NCI-H748 treated with DMSO at 0.1 percent for 48 hours (cell line): ENCODE data around the gene MORC1.
"Not testable (repeated sequence)": the region's sequence is repeated elsewhere in the genome, so short reads cannot be mapped to it uniquely, and the experiment has no call there.

Experiments
- DNase-seq: peaks from one replicate; lab custom pipeline; 2025; lab: John Stamatoyannopoulos, UW

MORC1 gene, protein sequence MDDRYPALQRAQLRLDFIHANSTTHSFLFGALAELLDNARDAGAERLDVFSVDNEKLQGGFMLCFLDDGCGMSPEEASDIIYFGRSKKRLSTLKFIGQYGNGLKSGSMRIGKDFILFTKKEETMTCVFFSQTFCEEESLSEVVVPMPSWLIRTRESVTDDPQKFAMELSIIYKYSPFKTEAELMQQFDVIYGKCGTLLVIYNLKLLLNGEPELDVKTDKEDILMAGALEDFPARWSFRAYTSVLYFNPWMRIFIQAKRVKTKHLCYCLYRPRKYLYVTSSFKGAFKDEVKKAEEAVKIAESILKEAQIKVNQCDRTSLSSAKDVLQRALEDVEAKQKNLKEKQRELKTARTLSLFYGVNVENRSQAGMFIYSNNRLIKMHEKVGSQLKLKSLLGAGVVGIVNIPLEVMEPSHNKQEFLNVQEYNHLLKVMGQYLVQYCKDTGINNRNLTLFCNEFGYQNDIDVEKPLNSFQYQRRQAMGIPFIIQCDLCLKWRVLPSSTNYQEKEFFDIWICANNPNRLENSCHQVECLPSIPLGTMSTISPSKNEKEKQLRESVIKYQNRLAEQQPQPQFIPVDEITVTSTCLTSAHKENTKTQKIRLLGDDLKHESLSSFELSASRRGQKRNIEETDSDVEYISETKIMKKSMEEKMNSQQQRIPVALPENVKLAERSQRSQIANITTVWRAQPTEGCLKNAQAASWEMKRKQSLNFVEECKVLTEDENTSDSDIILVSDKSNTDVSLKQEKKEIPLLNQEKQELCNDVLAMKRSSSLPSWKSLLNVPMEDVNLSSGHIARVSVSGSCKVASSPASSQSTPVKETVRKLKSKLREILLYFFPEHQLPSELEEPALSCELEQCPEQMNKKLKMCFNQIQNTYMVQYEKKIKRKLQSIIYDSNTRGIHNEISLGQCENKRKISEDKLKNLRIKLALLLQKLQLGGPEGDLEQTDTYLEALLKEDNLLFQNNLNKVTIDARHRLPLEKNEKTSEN

DNA sequence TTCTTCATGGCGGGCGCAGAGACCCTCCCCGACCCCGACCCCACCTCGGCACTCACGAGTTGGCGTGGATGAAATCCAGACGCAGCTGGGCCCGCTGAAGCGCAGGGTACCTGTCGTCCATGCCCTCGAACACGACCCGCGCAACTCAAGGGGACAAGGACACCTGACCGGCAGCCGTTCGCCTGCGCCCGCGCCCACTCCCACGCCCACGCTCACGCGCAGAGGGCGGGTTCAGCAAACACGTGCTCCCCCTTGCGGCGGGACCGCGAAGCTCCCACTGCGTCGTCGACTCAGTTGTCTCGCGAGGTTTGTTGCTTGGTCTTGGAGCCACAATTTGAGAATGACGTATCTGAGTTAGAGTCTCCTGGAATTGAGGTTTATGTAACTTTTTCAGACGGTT lies at the start of gene MORC1:
Gene MORC1, minus strand, starts transcription at position 196 of the 400 bp plus-strand sequence. Its CDS starts 75 bp downstream, at position 121.
- DNase-seq = no peak

DNA sequence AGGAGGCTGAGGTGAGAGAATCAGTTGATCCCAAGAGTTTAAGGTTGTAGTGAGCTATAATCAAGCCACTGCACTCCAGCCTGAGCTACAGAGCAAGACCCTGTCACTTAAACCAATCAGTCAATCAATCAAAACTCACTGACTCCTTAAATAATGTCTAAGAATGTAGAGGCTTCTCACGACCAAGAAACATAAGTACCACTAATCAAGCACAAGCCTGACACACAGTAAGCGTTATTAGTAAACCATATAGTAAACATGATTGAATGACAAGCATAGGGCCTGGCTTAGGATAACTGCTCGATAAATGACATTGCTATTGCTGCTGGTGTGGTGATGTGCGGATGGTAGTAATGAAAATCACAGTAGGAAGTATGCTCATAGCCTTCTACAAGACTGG lies 48.0 kb upstream of the MORC1 start:
- no peak for DNase-seq

DNA sequence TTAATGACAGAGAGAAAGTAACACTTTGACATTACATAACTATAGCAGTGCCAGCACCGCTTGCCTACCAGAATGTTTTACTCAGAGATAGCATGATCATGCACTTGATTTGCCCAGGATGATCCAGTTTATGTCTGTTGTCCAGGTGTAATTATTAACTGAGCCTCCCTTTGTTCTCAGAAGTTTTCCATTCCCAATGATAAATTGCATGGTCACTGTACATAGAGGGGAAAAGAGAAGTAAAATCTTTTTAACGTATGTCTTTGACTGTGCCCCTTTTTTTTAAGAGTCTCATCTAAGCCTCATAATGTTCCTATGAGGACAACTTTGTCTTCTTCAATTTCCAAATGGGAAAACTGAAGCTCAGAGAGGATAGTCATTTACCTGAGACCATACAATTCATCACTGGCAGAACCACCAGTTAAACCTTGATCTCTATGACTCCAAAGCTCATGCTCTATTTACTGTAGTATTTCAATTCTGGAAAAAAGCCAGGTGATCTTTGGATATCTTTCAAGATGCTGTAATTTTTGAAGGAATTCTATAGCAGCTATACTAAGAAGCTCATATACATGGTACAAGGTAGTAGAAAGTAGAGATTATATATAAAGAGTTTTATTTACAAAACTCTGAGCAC lies 43.7 kb upstream of the MORC1 start:
- DNase-seq = no peak

DNA sequence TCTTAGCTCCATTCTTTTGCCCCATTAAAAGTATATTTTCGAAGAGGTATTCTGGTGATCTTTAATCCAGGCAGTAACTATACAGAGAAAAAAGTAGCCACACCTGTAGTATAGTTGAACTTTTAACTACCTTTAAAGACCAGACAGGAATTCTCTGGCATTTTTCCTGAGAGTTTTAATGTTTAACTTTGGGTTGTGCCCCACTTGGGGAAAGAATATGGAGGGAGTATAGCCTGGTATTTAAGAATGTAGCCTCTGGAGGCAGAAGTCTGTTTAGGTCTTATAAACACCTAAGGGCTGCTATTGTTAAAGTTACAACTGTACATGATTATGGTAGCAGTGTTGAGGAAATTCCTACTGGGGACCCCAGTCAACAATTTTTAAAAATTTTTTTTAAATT lies 37.9 kb upstream of the MORC1 start:
- DNase-seq = no peak

DNA sequence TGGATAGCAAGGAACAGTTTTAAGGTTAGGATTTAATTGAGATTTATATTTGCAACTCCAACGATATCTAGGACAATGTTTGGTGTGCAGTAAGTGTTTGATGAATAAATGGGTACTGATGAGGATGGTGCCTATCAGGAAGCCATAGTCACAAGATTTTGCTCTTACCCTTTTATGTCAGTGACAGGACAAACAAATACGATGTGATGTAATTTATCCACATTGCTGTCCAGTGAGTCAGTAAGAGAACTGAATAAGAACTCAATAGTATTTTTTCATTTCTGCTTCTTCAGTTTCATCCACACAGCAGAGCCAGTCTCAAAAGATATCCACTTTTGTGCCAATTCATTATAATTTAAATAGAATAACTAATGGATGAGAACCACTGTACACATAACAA lies 37.0 kb upstream of the MORC1 start:
- no peak for DNase-seq

DNA sequence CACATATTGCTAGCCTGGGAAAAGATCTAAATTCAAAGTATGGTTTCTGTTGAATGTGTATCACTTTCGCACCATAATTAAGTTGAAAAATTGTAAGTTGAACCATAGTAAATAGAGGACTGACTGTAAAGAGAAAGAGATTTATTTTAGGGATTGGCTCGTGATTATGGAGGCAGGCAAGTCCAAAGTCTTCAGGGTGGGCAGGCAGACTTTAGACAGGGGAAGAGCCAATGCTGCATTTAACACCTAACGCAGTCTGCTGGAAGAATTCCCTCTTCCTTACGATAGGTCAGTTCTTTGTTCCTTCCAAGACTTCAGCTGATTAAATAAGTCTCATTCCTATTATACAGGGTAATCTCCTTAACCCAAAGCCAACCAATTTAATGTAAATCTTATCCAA lies 34.4 kb upstream of the MORC1 start:
- no peak for DNase-seq

DNA sequence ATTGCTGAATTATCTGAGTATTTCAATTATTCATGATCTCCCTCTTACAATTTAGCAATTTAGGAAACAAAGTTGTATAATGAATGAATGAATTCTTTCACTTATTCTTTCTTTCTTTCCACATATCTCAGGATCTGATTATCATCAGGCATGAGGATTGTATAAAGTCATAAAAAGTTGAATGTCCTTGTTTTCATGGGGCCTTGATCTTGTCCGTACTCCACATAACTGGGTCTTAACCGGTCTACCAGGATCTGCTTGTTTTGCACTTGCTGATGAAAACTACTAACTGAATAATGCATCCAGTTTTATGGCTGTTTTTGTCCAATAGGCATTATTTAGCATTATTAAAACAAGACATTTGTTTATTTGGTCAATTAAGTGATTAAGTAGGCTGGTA lies 31.1 kb upstream of the MORC1 start:
- no peak for DNase-seq

DNA sequence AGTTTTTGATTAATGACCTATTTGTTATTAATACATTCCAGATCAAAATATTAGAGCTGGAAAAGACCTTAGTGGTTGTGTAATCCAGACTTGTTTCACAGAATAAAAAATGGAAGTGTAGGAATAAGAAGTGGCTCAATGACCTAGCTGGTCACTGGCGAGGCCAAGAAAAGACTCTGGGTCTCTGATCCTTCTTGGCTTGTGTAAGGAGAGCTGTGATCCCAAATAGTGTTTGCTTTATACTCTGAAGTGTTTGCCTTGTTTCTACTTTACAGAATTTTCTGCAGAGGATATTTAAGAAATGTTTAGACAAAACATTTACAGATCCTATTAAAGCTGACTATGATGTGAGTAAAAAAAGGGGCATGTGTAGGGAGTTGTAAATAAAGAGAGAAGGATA lies 25.7 kb upstream of the MORC1 start:
- no peak for DNase-seq

DNA sequence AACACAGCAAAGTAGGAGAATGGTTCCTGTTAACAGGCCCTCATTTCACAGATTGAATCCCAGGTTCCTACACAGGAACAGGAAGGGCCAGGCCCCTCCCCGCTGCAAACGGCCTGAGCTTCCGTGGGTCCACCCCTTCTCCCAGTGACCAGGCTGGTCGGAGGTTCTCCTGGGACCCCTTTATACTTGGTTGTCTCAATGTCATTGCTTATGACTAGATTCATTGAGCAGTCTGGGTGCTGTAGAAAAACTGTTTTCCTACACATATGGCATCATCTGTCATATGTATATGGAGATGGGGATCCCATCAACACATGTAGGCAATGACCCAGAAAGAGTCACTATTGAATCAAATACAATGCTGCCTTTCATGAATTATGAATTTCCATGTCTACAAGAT lies 22.4 kb upstream of the MORC1 start:
- DNase-seq = no peak

DNA sequence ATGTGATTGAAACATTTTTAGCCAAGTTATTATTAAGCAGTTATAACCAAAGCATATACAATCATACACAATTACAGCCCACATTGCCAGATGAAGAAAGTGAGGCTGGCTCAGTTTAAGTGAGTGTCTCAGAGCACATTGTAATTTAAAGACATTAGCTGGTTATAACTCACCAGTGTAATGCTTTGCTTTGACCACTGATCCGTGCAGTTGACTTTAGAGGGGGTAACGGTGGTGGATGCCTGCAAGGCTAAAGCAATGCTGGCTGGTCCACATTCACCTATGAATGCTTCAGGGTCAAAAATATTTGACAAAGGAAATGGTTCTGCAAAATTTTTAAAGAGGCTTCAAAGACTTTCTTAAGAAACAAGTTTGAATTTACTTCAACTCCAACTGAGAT lies 19.8 kb upstream of the MORC1 start:
- no peak for DNase-seq

DNA sequence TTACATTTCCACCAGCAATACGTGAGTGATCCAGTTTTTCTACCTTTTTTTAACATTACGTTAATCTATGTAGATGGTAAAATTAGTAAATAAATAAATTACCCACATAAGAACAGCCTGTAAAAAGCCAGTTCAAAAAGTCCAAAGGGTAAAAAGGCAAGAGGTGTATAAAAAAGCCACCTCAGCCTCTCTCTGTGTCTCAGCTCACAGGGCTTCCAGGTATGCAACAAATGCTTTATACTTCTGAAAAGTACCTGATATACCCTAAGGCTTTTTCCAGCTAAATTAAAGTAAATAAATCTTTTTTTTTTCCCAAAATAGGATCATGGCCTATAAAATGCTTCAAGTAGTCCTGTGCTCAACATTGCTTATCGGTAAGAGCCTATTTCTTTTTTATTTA lies 18.6 kb upstream of the MORC1 start, which contains the start of gene C3orf85:
Gene C3orf85, plus strand, starts transcription at position 197 of the 400 bp plus-strand sequence. Its CDS starts 129 bp downstream, at position 326.
- DNase-seq = no peak

DNA sequence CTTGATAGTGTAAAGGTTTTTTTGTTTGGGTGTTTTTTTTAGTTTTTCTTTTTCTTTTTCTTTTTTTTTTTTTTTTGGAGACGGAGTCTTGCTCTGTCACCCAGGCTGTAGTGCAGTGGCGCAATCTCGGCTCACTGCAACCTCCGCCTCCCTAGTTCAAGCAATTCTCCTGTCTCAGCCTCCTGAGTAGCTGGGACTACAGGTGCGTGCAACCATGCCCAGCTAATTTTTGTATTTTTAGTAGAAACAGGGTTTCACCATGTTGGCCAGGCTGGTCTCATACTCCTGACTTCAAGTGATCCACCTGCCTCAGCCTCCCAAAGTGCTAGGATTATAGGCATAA lies 15.5 kb upstream of the MORC1 start:
- DNase-seq = not testable (repeated sequence)

DNA sequence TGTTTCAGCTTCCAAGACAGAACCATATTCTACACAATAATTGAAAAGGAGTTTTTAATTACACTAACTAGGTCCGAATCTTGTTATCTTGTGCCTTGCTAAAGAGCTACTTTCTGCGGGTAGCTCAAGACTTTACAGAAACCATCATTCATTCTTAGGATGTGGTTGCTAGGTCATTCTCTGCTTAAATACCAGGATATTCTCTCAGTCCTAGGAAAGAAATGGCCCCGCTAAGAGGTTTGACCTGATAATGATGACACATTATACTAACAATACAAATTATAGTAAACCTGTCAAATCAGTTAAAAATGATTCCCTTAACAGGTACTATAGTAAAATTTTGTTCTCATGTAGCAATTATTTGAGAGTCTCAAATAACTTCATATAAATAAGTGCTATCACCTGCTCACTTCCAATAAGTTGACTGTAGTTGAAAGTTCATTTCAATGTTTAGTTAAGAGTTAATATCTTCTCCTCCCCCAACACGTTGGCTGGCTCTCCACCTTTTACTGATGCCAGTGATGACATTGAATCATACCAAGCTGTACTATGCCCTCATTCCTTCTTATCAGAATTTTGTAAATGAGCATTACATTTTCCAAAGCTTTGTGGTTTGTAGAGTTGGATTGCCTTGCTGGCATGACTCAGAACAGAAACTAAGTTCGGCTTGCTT lies 15.0 kb upstream of the MORC1 start:
- DNase-seq = no peak

DNA sequence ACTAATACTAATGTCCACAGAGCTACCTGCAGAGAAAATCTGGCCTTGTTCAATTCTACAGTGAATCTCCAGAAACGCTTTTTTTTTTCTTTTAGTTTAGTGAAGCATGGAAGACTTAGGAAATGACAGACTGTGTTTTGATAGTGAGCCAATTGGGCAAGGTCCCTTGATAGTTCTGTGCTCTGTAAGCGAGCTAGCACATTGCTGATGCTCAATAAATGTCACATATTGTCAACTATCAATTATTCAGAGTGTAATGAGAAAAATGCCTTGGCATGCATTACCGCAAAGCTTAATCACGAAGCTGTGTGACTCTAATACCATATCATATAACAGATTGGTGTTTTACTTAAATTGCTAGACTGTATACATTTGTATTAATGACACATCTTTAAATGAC lies 13.3 kb upstream of the MORC1 start:
- DNase-seq = no peak

DNA sequence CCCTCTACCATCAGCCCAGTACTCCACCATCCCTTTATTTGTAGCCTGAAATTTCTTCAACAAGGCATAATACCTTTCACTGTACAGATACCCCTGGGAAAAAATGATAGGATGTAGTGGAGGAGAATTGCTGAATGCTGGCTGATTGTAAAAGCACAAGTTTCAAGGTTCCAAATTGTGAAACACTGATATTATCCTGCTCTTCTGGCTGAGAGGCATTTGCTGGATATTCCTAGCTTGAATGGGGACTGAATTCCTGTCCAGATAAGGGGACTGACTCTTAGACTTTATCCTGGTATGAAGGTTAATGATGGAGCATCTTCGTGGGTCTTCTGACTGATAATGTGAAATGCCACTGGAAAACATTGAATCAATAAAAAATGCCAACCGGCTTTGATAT lies 9.6 kb upstream of the MORC1 start:
- no peak for DNase-seq

DNA sequence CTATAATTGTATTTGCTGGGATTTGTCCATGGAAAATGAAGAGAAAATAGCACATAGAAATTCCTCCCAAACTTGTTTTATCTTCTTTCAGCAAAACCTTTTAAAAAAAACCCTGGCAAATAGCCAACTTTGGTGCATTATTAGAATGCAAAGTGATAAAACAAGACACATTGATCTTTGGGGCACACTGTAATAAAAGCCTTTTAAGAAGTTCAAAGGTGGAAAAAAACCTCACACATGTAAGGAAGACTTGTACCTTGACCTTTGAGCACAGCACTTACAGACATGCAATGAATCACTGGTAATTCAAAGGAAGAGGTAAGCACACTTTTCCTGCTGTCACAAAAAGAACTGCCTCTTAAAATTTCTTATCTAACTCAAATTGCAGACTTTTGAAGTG lies 8.0 kb upstream of the MORC1 start:
- no peak for DNase-seq

DNA sequence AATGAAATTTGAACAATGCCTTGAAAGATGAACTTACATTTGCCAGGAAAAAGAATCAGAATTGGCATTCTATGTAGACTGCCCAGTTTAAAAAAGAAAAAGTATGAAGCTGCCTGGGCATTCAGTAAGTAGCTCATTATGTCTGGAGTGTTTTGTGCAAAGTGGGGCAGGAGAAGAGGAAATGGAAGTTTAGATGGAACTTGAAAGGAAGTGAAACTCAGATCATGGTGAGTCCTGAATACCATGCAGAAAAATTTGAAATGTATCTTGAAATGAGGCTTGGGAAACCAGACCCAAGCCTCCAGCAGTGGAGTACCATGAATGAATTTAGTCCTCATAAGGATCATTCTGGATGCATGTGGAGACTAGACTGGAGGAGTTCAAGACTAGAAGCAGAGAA lies 4.8 kb upstream of the MORC1 start:
- no peak for DNase-seq

DNA sequence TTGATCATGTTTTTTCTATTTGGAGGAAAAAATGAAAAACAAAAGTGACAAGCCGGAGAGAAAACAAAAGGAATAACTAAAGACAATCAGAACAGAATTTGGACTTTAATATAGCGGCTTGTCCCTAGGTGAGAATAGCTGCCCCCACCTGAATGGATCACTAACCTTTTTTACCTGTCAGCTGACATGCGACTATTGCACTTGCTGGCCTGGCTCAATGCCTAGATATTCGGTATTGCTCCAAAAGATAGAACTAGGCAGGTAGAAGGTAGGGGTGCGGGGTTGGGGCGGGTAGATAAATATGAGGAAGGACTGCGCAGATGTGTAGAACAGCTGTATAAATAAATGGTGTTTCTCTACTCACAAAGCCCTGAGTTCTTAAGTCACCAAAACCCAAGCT lies 650 bp upstream of the MORC1 start:
- no peak for DNase-seq

DNA sequence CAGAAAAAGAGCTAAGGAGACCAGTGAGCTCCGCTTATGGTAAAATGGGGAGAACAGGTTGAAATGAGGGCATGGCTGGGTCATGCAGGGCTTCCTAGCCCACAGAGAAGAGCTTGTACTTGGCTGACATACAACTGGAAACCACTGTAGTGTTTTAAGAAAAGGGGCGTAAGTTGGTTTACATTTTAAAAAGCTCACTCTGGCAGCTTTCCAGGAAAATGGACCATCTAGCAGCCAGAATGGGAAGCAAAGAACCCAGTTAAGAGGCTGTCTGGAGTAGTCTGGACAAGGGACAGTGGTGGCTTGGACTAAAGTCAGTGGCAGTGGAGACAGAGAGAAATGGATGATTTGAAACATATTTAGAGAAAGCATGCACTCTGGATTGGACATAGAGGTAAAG lies 1.9 kb downstream of the MORC1 start:
- DNase-seq = no peak

DNA sequence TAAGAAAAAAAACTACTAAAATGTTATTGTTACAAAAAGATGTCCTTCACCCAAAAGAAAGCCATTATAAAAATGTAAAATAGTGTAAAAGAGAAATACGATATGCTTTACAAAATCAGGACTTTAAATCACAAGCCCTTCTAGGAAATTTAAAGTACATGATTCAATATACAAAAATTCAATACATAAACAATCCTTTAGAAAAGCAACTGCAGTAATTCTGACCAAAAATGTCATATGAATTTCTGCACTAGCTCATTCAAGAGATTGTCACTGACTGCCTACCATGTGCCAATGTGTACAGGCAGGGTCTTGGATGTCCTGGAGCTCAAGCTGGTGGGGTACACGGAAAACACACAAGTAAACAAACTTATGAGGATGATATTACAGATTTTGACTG lies 2.5 kb downstream of the MORC1 start:
- no peak for DNase-seq

DNA sequence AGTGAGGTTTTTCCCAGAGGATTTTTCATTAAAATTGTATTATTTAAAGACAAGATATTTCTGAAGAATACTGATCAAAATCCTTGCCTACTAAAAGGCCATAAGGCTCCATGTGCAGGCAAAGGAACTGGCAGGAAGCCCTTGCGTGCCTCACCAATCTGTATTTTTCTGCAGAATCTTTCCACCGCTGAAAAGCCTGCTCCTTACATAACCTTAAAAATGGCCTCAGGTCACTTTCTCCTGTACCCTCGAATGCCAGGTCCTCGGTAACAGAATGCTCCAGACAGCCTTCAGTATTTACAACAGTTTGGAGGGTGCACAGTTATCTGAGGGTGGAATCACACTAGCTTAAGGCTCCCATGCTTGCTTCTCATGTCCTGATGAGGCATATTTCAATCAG lies 3.2 kb downstream of the MORC1 start:
- no peak for DNase-seq
